IMR-90 (cell line): ENCODE data around the gene EDN2. TPM values are rescaled to one million over a fixed set of nuclear protein-coding genes. Genes with fewer than 3 reads are reported as not detected.

Experiments
- ATAC-seq: fragments of 200-7000 bp; cut with Tn5 transposase; 2 replicates; pipeline ENCODE4 v1.9.1; 2020; ENCODE audit warnings: low read depth, mild to moderate bottlenecking, moderate library complexity
- BruUV-seq: library from RNA; stranded (reverse); fragments of 400-500 nt; replicated peaks from 2 replicates; lab custom pipeline; 2021; lab: Mats Ljungman, UMichigan
- CTCF ChIA-PET: fragments of 300-600 bp; formaldehyde crosslinking; extraction: SDS; loops from one replicate; lab custom pipeline; 2021; ENCODE audit warnings: antibody characterized with exemption; lab: Yijun Ruan, JAX
- POLR2A ChIA-PET: fragments of 300-600 bp; sonication (Branson Sonifier 250); formaldehyde crosslinking; loops from one replicate; lab custom pipeline; 2022; ENCODE audit warnings: antibody characterized with exemption; ENCODE audit not compliant: unreplicated experiment; lab: Charles Lee
- DNase-seq: peaks from one replicate; pipeline ENCODE4 v3.0.0; 2013
- H2AFZ ChIP-seq: replicated peaks from 2 replicates; pipeline ENCODE3; 2013; ENCODE audit warnings: low read length, mild to moderate bottlenecking; ENCODE audit not compliant: poor library complexity
- H2AK5ac ChIP-seq: 2 replicates; pipeline ENCODE4 v1.6.1; 2013; ENCODE audit warnings: low read depth, low read length, inconsistent platforms
- H2AK9ac ChIP-seq: replicated peaks from 2 replicates; pipeline ENCODE3; 2013; ENCODE audit warnings: mild to moderate bottlenecking, low read depth, low read length, moderate library complexity; ENCODE audit not compliant: poor library complexity
- H2BK120ac ChIP-seq: 2 replicates; pipeline ENCODE4 v1.6.1; 2013; ENCODE audit warnings: low read depth, low read length, inconsistent platforms
- H2BK15ac ChIP-seq: 3 replicates; pipeline ENCODE4 v1.6.1; 2013; ENCODE audit warnings: low read depth, low read length, inconsistent platforms
- H2BK20ac ChIP-seq: 2 replicates; pipeline ENCODE4 v1.6.1; 2013; ENCODE audit warnings: low read depth, mild to moderate bottlenecking, inconsistent platforms, low read length, moderate library complexity
- H2BK5ac ChIP-seq: 2 replicates; pipeline ENCODE4 v1.6.1; 2013; ENCODE audit warnings: mild to moderate bottlenecking, low read depth, low read length, inconsistent platforms; ENCODE audit not compliant: poor library complexity, severe bottlenecking
- H3K14ac ChIP-seq: replicated peaks from 2 replicates; pipeline ENCODE4 v1.6.1; 2013; ENCODE audit warnings: low read depth, low read length, inconsistent platforms
- H3K18ac ChIP-seq: 2 replicates; pipeline ENCODE4 v1.6.1; 2013; ENCODE audit warnings: low read depth, low read length, control low read depth
- H3K23ac ChIP-seq: 2 replicates; pipeline ENCODE4 v1.6.1; 2013; ENCODE audit warnings: low read depth, low read length, inconsistent platforms
- H3K27ac ChIP-seq: 2 replicates; pipeline ENCODE4 v1.5.1; 2013; ENCODE audit warnings: mild to moderate bottlenecking, control low read depth, low read length; ENCODE audit not compliant: insufficient read depth
- H3K27me3 ChIP-seq: 2 replicates; pipeline ENCODE4 v1.6.1; 2013; ENCODE audit warnings: low read length; ENCODE audit not compliant: control insufficient read depth, insufficient read depth
- H3K36me3 ChIP-seq: 2 replicates; pipeline ENCODE4 v1.6.1; 2013; ENCODE audit warnings: low read length, mixed read lengths; ENCODE audit not compliant: control insufficient read depth, insufficient read depth
- H3K4ac ChIP-seq: 2 replicates; pipeline ENCODE4 v1.6.1; 2013; ENCODE audit warnings: low read depth, low read length, inconsistent platforms
- H3K4me1 ChIP-seq: 2 replicates; pipeline ENCODE4 v1.6.1; 2013; ENCODE audit warnings: low read length, mixed read lengths; ENCODE audit not compliant: control insufficient read depth, insufficient read depth
- H3K4me2 ChIP-seq: 2 replicates; pipeline ENCODE4 v1.6.1; 2013; ENCODE audit warnings: low read depth, mild to moderate bottlenecking, control low read depth, low read length, moderate library complexity
- H3K4me3 ChIP-seq: 2 replicates; pipeline ENCODE4 v1.5.1; 2013; ENCODE audit warnings: low read depth, mild to moderate bottlenecking, control low read depth, low read length, moderate library complexity; ENCODE audit not compliant: insufficient read depth
- H3K56ac ChIP-seq: 2 replicates; pipeline ENCODE4 v1.6.1; 2013; ENCODE audit warnings: low read length, inconsistent platforms; ENCODE audit not compliant: insufficient read depth; ENCODE audit errors: extremely low read depth
- H3K79me1 ChIP-seq, 2 experiments: 2 replicates each; pipeline ENCODE4 v1.6.1; 2013; ENCODE audit warnings: low read length in 2 of 2, inconsistent platforms in 1 of 2, low read depth in 1 of 2
- H3K9ac ChIP-seq: 2 replicates; pipeline ENCODE4 v1.6.1; 2013; ENCODE audit warnings: low read depth, low read length, control low read depth
- H3K9me1 ChIP-seq: 2 replicates; pipeline ENCODE4 v1.6.1; 2013; ENCODE audit warnings: low read length, inconsistent platforms; ENCODE audit not compliant: insufficient read depth
- H3K9me3 ChIP-seq: 2 replicates; pipeline ENCODE4 v1.6.1; 2013; ENCODE audit warnings: low read length; ENCODE audit not compliant: control insufficient read depth, insufficient read depth
- H4K20me1 ChIP-seq: 2 replicates; pipeline ENCODE4 v1.6.1; 2013; ENCODE audit warnings: low read length, inconsistent platforms; ENCODE audit not compliant: insufficient read depth
- H4K5ac ChIP-seq: 2 replicates; pipeline ENCODE4 v1.6.1; 2013; ENCODE audit warnings: mild to moderate bottlenecking, low read depth, low read length, control low read depth
- H4K8ac ChIP-seq, 2 experiments: 2 replicates each; pipeline ENCODE4 v1.6.1; 2013; ENCODE audit warnings: low read depth in 2 of 2, low read length in 2 of 2, control low read depth in 1 of 2, inconsistent platforms in 1 of 2
- H4K91ac ChIP-seq: 2 replicates; pipeline ENCODE4 v1.6.1; 2013; ENCODE audit warnings: low read depth, low read length, inconsistent platforms; ENCODE audit not compliant: insufficient read depth
- BHLHE40 ChIP-seq: fragments of 150-350 bp; IDR thresholded peaks from 2 replicates; pipeline ENCODE4 v1.6.1; 2016; ENCODE audit warnings: mild to moderate bottlenecking, low read depth, low read length
- MXI1 ChIP-seq: IDR thresholded peaks from 2 replicates; pipeline ENCODE4 v1.6.1; 2012; ENCODE audit warnings: low read depth, mild to moderate bottlenecking, low read length, moderate library complexity, borderline replicate concordance
- WGBS, 2 experiments: methylation state at CpG; one replicate each; pipeline versions ENCODE4 v1.1.5 to v1.1.7; 2013; ENCODE audit warnings: missing lambda C conversion rate in 2 of 2; ENCODE audit not compliant: insufficient read length in 1 of 2; ENCODE audit errors: extremely low coverage in 2 of 2; 5-methylcytosine and 5-hydroxymethylcytosine counted together
- dilution Hi-C: fragments of 300-500 bp; cut with HindIII; formaldehyde crosslinking; loops from one replicate; pipeline ENCODE4 v1.14.3; 2018; ENCODE audit warnings: low sequenced_read_pairs; ENCODE audit not compliant: unreplicated experiment
- in situ Hi-C: fragments of 300-500 bp; cut with MboI; formaldehyde crosslinking; loops from 3 replicates; pipeline ENCODE4 v1.14.3; 2019; ENCODE audit warnings: low sequenced_read_pairs, inconsistent platforms, mixed read lengths
- intact Hi-C: fragments of 100-400 bp; cut with micrococcal nuclease; formaldehyde crosslinking; loops from 2 replicates; pipeline ENCODE4 v1.10.0; 2022
- polyA plus RNA-seq, 3 experiments: library from polyadenylated mRNA; depleted of rRNA; stranded (reverse); fragments of >200 nt; gene quantifications; 2 replicates each; pipeline ENCODE4 v1.2.3, GENCODE V29; 2012; ENCODE audit warnings: low replicate concordance in 1 of 3
- total RNA-seq: library from RNA; depleted of rRNA; stranded (reverse); fragments of >200 nt; gene quantifications from 2 replicates; pipeline ENCODE4 v1.2.3, GENCODE V29; 2012
- TF ChIP-seq, protein P1 (sequence below): fragments of 150-350 bp; IDR thresholded peaks from 2 replicates; pipeline ENCODE4 v1.6.1; 2016; ENCODE audit warnings: low read depth, mild to moderate bottlenecking, low read length, moderate library complexity, borderline replicate concordance

The EDN2 gene
- total and polyA plus RNA-seq, 2 of the 4 experiments (the other 2 are of a cell fraction) = 0.27 TPM; not detected in 1

DNA sequence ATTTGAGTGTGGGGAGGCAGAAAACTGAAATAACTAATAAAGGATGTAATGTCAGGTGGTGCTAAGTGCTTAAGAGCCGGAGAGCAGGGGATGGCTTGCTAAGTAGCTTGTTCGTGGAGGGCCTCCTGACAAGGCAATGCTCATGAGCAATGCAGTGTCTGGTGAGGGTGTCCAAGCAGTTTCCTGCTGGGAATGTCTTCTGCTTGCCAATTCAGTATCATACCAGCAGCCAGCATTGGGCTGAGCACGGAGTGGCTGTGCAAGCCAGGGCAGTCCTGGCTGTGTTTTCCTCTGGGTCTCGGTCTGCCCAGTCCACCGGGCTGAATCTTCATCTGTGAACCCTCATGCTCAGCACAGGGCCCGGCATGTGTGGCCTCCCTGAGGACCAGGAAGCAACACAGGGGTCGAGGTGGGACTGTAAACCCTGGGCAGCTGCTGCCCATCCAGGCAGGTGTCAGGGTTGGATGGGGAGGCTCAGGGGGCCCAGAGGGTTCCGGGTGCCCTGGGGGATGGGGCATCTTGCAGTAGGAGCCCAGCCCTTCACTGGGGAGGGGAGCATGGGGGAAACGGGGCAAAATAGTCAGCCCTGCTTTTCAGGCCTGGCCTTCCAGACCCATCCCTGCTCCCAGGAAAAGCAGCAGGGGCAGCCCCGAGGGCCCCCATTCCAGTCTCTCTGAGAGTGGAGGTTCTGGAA, 27.5 kb downstream of the EDN2 start:
- BruUV-seq = no TSS peak
- H3K9ac ChIP-seq = no peak overlapping the region
- ChIA-PET CTCF (no interaction called here), POLR2A (interaction anchor here (0.6 kb wide), 1 partner anchor 317 kb away, joined by 7 read pairs; no protein-coding TSS in a partner anchor)
- no peak overlapping the region for H4K8ac ChIP-seq
- H3K4me1 ChIP-seq = peaks cover 2% of the 10 kb centered on the region; the same call in 1 of the 2 replicates
- H3K27ac ChIP-seq = no peak overlapping the region
- H3K36me3 ChIP-seq = no peaks in the 10 kb centered on the region
- H2AFZ ChIP-seq = peak overlapping the region; percentile 5
- no peak for DNase-seq
- 0 out of 2 replicates have a peak, but pooled peaks have one; percentile 12 for ATAC-seq
- H2BK15ac ChIP-seq = no peak overlapping the region
- no peak overlapping the region for H2BK20ac ChIP-seq
- H3K4ac ChIP-seq = no peak overlapping the region
- no peak overlapping the region; the same call in 1 of the 2 replicates for H3K23ac ChIP-seq
- no peak overlapping the region for H2BK120ac ChIP-seq
- no peak overlapping the region for H4K5ac ChIP-seq
- in situ Hi-C loops (no loop called here), dilution Hi-C loops (no loop called here), intact Hi-C loops (no loop called here)
- H3K14ac ChIP-seq = no peak overlapping the region
- H3K9me1 ChIP-seq = no peaks in the 10 kb centered on the region
- WGBS, 2 experiments = 32% methylated on average over 3 of the region's 10 CpGs; no CpG with 5 or more reads in 1 of the 2 experiments
- no peak overlapping the region for H2AK9ac ChIP-seq
- no peak overlapping the region for H4K91ac ChIP-seq
- no peak overlapping the region for H3K4me3 ChIP-seq
- H3K9me3 ChIP-seq = no peaks in the 10 kb centered on the region
- no peak overlapping the region for H3K4me2 ChIP-seq
- peaks cover 17% of the 10 kb centered on the region; the same call in 1 of the 2 replicates for H3K27me3 ChIP-seq
- TF ChIP-seq BHLHE40 = no peak
- TF ChIP-seq, protein P1, sequence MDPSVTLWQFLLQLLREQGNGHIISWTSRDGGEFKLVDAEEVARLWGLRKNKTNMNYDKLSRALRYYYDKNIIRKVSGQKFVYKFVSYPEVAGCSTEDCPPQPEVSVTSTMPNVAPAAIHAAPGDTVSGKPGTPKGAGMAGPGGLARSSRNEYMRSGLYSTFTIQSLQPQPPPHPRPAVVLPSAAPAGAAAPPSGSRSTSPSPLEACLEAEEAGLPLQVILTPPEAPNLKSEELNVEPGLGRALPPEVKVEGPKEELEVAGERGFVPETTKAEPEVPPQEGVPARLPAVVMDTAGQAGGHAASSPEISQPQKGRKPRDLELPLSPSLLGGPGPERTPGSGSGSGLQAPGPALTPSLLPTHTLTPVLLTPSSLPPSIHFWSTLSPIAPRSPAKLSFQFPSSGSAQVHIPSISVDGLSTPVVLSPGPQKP = no peak
- no peak for TF ChIP-seq MXI1
- no peak overlapping the region for H2BK5ac ChIP-seq
- H4K20me1 ChIP-seq = no peaks in the 10 kb centered on the region
- H3K56ac ChIP-seq = no peak overlapping the region
- no peak overlapping the region for H3K18ac ChIP-seq
- no peak overlapping the region for H2AK5ac ChIP-seq
- no peaks in the 10 kb centered on the region for H3K79me1 ChIP-seq
